Spinal cord (tissue), 10 donors: ENCODE data around the gene AHDC1. TPM values are rescaled to one million over a fixed set of nuclear protein-coding genes. Genes with fewer than 3 reads are reported as not detected.
A peak's percentile ranks its signal among the peaks of the same experiment; 100 is the strongest.

ENCODE experiments used
- DNase-seq, 6 donors: peaks; one replicate each; pipeline versions ENCODE4 v3.0.0 to v3.0.0-alpha.2; 2013 to 2015; ENCODE audit warnings: low spot score in 6 of 6, low read depth in 4 of 6
- H3K27ac ChIP-seq: one replicate; pipeline ENCODE4 v1.5.1; 2013; ENCODE audit warnings: low read depth, low read length, control low read depth
- H3K27me3 ChIP-seq: one replicate; pipeline ENCODE4 v1.6.1; 2013; ENCODE audit warnings: low read length; ENCODE audit not compliant: control insufficient read depth, insufficient read depth
- H3K36me3 ChIP-seq: one replicate; pipeline ENCODE4 v1.6.1; 2013; ENCODE audit warnings: low read length; ENCODE audit not compliant: control insufficient read depth, insufficient read depth
- H3K4me1 ChIP-seq: one replicate; pipeline ENCODE4 v1.6.1; 2013; ENCODE audit warnings: low read length; ENCODE audit not compliant: control insufficient read depth, insufficient read depth
- H3K4me3 ChIP-seq: one replicate; pipeline ENCODE4 v1.5.1; 2013; ENCODE audit warnings: low read depth, low read length, control low read depth
- H3K9me3 ChIP-seq: one replicate; pipeline ENCODE4 v1.6.1; 2013; ENCODE audit warnings: low read length; ENCODE audit not compliant: control insufficient read depth, insufficient read depth
- WGBS: methylation state at CpG from one replicate; pipeline ENCODE4 v1.1.5; 2013; ENCODE audit warnings: missing lambda C conversion rate; ENCODE audit not compliant: insufficient coverage; 5-methylcytosine and 5-hydroxymethylcytosine counted together
- polyA plus RNA-seq, 2 donors: library from polyadenylated mRNA; unstranded; fragments of 120-200 nt; gene quantifications; one replicate each; pipeline ENCODE4 v1.2.1, GENCODE V29; 2013; ENCODE audit not compliant: insufficient read length in 2 of 2
- total RNA-seq, 2 donors: library from RNA; depleted of rRNA in 1 of 2; stranded (reverse); fragments of 120-200 nt in 1 of 2; fragments of >200 nt in 1 of 2; gene quantifications; one replicate each; pipeline versions ENCODE4 v1.2.3 to v1.2.4, GENCODE V29; 2013 to 2014
- donor health status: healthy.

The AHDC1 gene
- total and polyA plus RNA-seq, 4 donors = 13.2 to 68.9 (median 43.3) TPM

DNA sequence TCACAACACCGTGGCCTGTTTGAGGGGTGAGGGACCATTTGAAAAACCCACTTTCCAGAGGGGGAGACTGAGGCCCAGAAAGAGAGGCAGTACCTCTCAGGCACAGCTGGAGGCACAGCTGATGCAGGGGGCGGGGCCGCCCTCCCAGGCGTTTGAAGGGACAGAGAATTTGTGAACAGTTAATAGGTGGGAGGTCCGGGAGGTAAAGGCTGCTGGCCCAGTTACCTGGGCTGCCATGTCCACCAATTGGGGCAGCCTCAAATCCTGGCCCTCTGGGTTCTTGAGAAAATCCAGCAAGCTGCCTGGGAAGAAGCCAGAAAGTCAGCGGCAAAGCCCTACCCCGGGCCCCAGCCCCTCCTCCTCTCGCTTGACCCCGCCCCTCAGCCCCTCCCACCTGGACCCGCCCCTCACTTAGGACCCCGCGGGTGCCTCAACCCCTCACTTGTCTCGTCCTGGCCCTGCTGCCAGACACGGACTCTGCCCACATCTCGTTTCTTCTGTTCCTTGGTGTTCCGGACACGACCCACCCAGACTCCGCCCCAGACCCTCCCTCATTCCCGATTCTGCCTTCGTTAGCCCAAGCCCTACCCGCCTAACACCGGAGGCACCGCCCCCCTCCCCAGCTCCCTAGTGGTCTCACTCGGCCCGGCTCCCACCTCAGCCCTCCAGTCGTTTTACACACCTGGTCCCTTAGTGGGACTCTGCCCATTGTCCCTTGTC lies 10.8 kb upstream of the AHDC1 start:
- H3K4me3 ChIP-seq = no peak overlapping the region
- DNase-seq = peak in 1 of 6 donors; percentile 45
- peaks cover 14% of the 10 kb centered on the region for H3K4me1 ChIP-seq
- H3K27ac ChIP-seq = no peak overlapping the region
- 8% methylated on average over 24 of the region's 26 CpGs for WGBS
- peaks cover 3% of the 10 kb centered on the region for H3K36me3 ChIP-seq
- H3K27me3 ChIP-seq = peaks cover 3% of the 10 kb centered on the region
- no peaks in the 10 kb centered on the region for H3K9me3 ChIP-seq

DNA sequence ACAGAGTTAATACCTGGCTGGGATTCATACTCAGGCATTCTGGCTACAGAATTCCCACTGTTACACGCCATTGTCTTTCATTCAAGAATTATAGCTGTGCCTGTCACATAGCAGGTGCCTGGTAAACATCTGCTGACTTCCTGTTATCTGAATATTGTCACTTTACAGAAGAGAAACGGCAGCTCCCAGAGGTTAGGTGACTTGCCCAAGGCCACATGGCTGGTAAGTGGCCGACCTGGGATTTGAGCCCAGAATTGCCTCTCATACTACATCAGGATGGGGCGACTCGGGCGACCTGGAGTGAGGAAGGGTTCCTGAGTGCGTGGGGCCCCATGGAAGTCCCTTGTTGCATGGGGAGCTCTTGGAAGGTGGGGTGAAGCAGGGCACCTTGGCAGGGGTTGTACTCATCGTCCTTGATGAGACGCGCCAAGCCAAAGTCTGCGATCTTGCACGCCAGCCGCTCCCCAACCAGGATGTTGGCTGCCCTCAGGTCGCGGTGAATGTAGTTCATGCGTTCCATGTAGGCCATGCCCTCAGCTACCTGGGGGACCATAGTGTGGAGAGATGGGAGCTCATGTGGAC lies 10.2 kb upstream of the AHDC1 start:
- peaks cover 3% of the 10 kb centered on the region for H3K27me3 ChIP-seq
- WGBS = 83% methylated on average over 12 of the region's 16 CpGs
- no peaks in the 10 kb centered on the region for H3K9me3 ChIP-seq
- H3K4me3 ChIP-seq = no peak overlapping the region
- H3K27ac ChIP-seq = no peak overlapping the region
- peaks cover 14% of the 10 kb centered on the region for H3K4me1 ChIP-seq
- DNase-seq = no peak
- H3K36me3 ChIP-seq = peaks cover 3% of the 10 kb centered on the region

DNA sequence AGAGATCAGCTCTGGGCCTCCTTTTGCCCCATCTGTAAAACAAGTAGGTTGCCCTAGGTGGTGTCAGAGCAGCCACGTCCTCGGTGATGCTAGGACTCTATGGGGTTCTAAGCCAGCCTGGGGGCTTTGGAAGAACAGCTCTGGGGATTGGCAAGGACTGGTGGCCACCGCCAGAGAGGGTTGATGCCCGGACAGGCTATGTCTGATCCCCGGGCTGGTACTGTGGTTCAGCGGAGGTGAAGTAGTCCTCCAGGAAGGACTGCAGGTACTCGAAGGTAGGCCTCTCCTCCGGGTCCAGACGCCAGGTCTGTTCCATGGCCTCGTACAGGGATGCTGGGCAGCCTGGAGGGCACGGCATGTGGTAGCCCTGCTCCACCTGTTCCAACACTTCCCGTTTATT lies 8.8 kb upstream of the AHDC1 start:
- Histone ChIP-seq H3K27me3 (peaks cover 3% of the 10 kb centered on the region), H3K4me3 (no peak overlapping the region), H3K9me3 (no peaks in the 10 kb centered on the region), H3K36me3 (peaks cover 3% of the 10 kb centered on the region), H3K4me1 (peaks cover 16% of the 10 kb centered on the region), H3K27ac (no peak overlapping the region)
- WGBS = 92% methylated on average over 12 of the region's 12 CpGs
- no peak for DNase-seq

DNA sequence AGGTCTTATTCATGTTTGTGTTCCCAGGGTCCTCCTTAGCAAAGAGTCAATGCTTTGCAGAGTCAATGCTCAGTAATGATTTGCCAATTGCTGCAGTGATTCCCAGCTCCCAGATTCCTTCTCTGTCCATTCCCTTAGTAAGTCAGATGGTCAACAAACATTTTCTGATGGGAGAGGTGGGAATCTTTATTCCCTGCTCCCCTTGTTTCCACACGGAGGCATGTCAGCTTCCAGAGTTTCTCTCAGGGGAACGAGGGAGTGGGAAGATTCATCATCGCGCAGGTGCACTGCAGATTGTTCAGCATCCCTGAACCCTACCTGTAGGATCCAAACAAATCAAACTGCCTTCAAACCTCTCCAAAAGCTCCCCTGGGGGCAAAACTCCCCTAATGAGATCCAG lies 7.5 kb upstream of the AHDC1 start:
- H3K9me3 ChIP-seq = no peaks in the 10 kb centered on the region
- H3K27me3 ChIP-seq = peaks cover 3% of the 10 kb centered on the region
- H3K4me3 ChIP-seq = no peak overlapping the region
- WGBS = 66% methylated on average over 4 of the region's 4 CpGs
- DNase-seq = no peak
- peaks cover 3% of the 10 kb centered on the region for H3K36me3 ChIP-seq
- peaks cover 28% of the 10 kb centered on the region for H3K4me1 ChIP-seq
- H3K27ac ChIP-seq = no peak overlapping the region

DNA sequence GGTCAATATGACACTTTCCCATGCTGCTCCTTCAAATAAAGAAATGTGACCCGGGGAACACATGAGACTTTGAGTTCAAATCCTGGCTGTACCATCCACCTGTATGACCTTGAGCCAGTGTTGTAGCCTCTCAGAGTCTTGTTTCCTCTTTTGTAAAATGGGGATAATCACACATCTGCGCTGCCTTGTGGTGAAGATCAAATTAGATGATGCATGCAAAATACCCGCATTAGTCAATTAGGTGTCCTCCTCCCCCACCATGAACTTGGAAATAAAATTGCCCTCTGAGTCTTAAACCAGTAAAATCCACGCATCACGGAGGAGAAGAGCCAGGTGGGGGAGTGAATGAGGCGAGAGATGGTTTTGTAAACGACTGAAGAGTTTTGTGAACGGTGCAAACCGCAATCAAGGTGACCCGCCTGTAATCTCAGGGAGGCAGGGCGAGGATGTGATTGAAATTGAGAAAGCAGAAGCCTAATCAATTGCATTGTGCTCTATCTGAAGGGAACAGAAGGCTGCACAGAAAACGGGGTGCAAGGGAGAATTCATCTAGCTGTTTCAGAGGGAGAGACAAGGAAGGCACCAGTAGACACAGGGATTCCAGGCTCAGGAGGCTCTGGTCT lies 5.8 kb upstream of the AHDC1 start:
- H3K4me3 ChIP-seq = no peak overlapping the region
- peaks cover 3% of the 10 kb centered on the region for H3K27me3 ChIP-seq
- peaks cover 33% of the 10 kb centered on the region for H3K4me1 ChIP-seq
- H3K27ac ChIP-seq = no peak overlapping the region
- H3K9me3 ChIP-seq = no peaks in the 10 kb centered on the region
- no peak for DNase-seq
- WGBS = 60% methylated on average over 9 of the region's 12 CpGs
- H3K36me3 ChIP-seq = no peaks in the 10 kb centered on the region

DNA sequence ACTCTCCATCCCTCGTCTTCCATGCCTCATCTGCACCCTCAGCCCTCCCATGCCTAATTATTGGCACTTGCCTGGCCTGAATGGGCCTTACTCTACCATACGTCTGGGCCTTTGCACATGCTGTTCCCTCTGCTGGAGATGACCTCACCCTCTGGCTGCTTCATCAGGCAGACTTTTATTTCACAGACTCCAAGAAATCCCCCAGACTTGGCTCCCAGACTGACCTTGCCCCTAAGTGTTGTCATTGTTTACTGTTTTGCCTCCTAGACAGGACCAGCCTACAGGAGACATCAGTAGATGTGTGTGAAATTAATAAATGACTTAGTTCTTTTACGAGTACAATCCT lies 5.2 kb upstream of the AHDC1 start:
- DNase-seq = no peak
- no peaks in the 10 kb centered on the region for H3K9me3 ChIP-seq
- H3K36me3 ChIP-seq = no peaks in the 10 kb centered on the region
- H3K4me1 ChIP-seq = peaks cover 33% of the 10 kb centered on the region
- WGBS = 66% methylated on average over 3 of the region's 3 CpGs
- H3K27me3 ChIP-seq = no peaks in the 10 kb centered on the region
- H3K4me3 ChIP-seq = no peak overlapping the region
- H3K27ac ChIP-seq = no peak overlapping the region

DNA sequence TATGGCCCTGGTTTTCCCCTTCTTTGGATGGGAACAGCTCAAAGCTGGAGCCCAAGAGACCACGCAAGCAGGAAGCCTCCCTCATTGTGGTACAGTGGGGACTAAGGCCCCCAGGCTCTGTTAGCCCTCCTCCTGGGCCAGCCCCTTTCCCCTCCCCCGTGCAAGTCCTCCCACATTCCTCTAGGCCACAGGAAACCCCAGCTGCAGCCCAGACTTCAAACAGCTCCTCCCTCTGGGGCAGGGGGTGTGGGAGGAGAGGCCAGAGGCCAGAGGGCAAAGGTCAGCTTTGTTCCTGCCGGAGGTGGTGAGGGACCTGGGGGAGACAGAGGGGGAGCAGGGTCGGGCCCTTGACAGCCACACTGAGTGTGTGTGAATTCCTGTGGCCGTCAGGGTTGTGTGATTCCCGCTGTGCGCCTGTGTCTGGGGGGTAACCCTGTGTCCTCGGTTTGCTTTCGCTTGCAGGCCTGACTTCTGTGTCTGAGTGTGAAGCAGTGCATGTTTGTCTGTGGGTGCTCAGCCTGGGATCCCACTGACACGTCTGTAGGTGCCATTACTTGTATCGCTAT lies 3.4 kb upstream of the AHDC1 start:
- DNase-seq = peak in 1 of 6 donors; percentile 56
- Histone ChIP-seq H3K36me3 (peaks cover 2% of the 10 kb centered on the region), H3K27me3 (no peaks in the 10 kb centered on the region), H3K9me3 (no peaks in the 10 kb centered on the region), H3K4me1 (peaks cover 35% of the 10 kb centered on the region), H3K27ac (peak overlapping the region; percentile 64), H3K4me3 (no peak overlapping the region)
- WGBS = 48% methylated on average over 10 of the region's 11 CpGs

DNA sequence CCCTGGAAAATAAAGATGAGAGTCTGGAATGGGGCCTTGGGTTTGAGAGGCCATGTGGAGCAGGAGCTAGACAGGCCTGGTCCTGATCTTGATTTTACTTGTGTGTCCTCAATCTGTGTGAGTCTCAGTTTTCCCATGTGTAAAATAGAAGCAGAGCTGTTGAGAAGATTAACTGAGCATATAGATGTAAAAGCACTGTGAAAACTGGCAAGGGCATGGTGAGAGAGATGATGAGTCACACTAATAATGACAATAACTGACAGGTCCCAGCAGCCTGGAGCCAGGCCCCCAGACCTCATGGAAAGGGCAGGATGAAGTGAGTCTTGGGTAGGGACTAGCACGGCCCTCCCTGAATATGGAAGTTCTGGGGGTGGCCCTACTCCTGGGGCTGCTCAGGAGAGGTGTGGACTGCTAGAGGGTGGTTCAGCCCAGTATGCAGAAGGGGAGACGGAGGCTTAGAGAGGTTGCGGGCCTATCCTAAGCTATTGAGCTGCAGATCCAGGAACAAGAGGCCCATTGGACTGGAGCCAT lies 2.8 kb upstream of the AHDC1 start:
- Histone ChIP-seq H3K27ac (peak overlapping the region; percentile 64), H3K4me1 (peaks cover 40% of the 10 kb centered on the region), H3K9me3 (no peaks in the 10 kb centered on the region), H3K4me3 (no peak overlapping the region), H3K27me3 (no peaks in the 10 kb centered on the region), H3K36me3 (peaks cover 6% of the 10 kb centered on the region)
- 72% methylated on average over 3 of the region's 3 CpGs for WGBS
- DNase-seq = no peak

DNA sequence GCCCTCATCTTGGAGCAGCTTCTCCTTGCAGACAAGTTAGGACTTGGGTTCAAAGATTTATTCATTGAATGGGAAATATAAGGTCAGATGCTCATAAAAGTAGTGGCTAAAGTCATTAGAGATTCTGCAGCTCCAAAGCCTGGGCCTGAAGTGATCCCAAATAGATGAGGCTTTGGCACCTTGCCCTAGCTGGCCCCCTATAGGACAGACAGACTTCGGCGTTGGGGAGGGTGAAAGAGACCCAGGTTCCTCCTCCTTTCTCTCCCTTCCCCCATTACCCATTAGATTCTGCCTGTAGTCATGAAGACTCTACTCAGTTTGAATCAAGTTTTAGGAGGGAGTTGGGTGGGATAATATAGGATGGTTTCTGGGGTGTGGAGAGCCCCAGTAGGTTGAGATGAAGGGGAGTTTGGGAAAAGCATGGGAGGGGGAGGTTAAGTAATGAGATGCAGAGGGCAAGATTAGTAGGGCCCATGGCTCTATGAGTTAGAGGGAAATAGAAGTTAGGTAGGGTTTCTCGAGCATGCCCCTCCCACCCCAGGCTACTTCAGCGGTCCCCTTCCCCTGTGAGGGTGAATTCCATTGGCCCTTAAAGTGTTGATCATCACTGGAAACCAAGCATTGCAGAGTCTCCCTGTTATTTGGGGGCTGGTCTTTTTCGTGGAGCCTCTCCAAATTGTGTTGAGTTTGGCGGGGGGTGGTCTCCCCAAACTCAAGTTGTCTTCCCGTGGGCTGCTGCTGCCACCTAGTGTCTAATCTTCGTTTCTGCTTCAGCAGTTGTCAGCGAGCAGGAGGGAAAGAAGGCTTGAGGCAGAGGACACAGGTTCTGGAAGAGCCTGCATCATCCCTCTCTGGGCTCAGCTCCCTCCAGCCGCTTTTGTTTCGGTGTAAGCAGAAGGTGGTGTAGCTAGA lies 2.1 kb upstream of the AHDC1 start:
- H3K4me3 ChIP-seq = no peak overlapping the region
- WGBS = 0% methylated on average over 7 of the region's 11 CpGs
- DNase-seq = peak in 2 of 6 donors; percentile 91 to 94
- H3K36me3 ChIP-seq = peaks cover 9% of the 10 kb centered on the region
- no peaks in the 10 kb centered on the region for H3K9me3 ChIP-seq
- H3K4me1 ChIP-seq = peaks cover 47% of the 10 kb centered on the region
- H3K27ac ChIP-seq = peak overlapping the region; percentile 29
- no peaks in the 10 kb centered on the region for H3K27me3 ChIP-seq
